ENCODE measurements around the gene PCDHGA1.
A peak's percentile ranks its signal among the peaks of the same experiment; 100 is the strongest.
"Not testable (repeated sequence)": the region's sequence is repeated elsewhere in the genome, so short reads cannot be mapped to it uniquely, and the experiment has no call there.

Gene PCDHGA1

GRCh38 chr5:141412854-141413539 lies 82.7 kb downstream of the PCDHGA1 start, which contains the start of gene PCDHGA10:
Gene PCDHGA10, plus strand, starts transcription at chr5:141412987. Its CDS starts 189 bp downstream, at chr5:141413176.
- peak; percentile 70 for DNase-seq

GRCh38 chr5:141413540-141414069 lies 83.3 kb downstream of the PCDHGA1 start:
- DNase-seq = no peak

- DNase-seq = not testable (repeated sequence)
Observed at GRCh38 chr5:141414548-141415274, 84.4 kb downstream of the PCDHGA1 start.

GRCh38 chr5:141415275-141415618 lies 84.9 kb downstream of the PCDHGA1 start:
- not testable (repeated sequence) for DNase-seq

GRCh38 chr5:141417494-141418172 lies 87.3 kb downstream of the PCDHGA1 start, which contains the start of gene PCDHGB7:
Gene PCDHGB7, plus strand, starts transcription at chr5:141417677. Its CDS starts 183 bp downstream, at chr5:141417860.
- peak; percentile 52 for DNase-seq

GRCh38 chr5:141419074-141419880 lies 89.0 kb downstream of the PCDHGA1 start:
- DNase-seq = no peak

GRCh38 chr5:141420855-141421488 lies 90.7 kb downstream of the PCDHGA1 start, which contains the start of gene PCDHGA11:
Gene PCDHGA11, plus strand, starts transcription at chr5:141421051. Its CDS starts 177 bp downstream, at chr5:141421228.
- peak; percentile 56 for DNase-seq

GRCh38 chr5:141421489-141421855 lies 91.2 kb downstream of the PCDHGA1 start:
- no peak for DNase-seq

- DNase-seq = no peak
Observed at GRCh38 chr5:141422742-141423291, 92.5 kb downstream of the PCDHGA1 start.

GRCh38 chr5:141427783-141428426 lies 97.6 kb downstream of the PCDHGA1 start:
- no peak for DNase-seq

GRCh38 chr5:141430332-141431113 lies 100.2 kb downstream of the PCDHGA1 start, which contains the start of gene PCDHGA12:
Gene PCDHGA12, plus strand, starts transcription at chr5:141430507. Its CDS starts 253 bp downstream, at chr5:141430760.
- DNase-seq = peak; percentile 41

GRCh38 chr5:141431286-141431685 lies 101.0 kb downstream of the PCDHGA1 start:
- no peak for DNase-seq

- not testable (repeated sequence) for DNase-seq
Observed at GRCh38 chr5:141432308-141432707, 102.0 kb downstream of the PCDHGA1 start.

GRCh38 chr5:141432726-141433125 lies 102.4 kb downstream of the PCDHGA1 start:
- DNase-seq = not testable (repeated sequence)

GRCh38 chr5:141434006-141434405 lies 103.7 kb downstream of the PCDHGA1 start:
- DNase-seq = no peak

- no peak for DNase-seq
Observed at GRCh38 chr5:141437221-141437620, 106.9 kb downstream of the PCDHGA1 start.

- DNase-seq = no peak
Observed at GRCh38 chr5:141439411-141440141, 109.3 kb downstream of the PCDHGA1 start.

- no peak for DNase-seq
Observed at GRCh38 chr5:141440341-141440740, 110.0 kb downstream of the PCDHGA1 start.

GRCh38 chr5:141441571-141442170 lies 111.4 kb downstream of the PCDHGA1 start:
- no peak for DNase-seq
